ENCODE results near the gene PSMD1.

PSMD1 gene

DNA sequence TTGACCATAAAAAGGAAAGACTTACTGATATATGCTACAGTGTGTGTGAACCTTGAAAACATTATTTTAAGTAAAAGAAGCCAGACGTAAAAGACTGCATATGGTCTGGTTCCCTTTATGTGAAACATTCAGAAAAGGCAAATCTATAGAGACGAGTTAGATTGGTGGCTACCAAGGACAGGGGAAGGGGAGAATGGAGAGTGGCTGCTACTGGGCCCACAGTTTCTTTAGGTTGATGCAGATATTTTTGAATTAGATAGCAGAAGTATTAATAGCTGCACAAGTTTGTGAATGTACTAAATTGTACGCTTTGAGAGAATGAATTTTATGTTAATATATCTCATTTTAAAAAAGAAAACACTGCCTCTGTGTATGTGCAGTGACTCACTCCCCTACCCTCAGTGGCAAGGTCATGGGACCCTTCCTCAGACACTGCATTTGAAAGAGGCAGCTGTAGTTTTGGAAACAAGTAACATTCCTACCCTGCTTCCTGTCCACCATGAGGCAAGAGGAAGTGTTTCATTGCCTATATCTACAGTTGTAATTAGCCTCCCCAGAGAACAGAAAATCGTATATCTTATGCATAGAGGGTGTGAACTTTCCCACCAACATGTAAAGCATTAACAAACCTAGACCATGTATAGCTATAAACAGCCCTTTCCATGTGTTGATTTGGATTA lies 111.9 kb downstream of the PSMD1 start:
- in situ Hi-C loops (cut with MboI; ENCODE audit: low sequenced_read_pairs, unreplicated experiment) = no loop called here
- DNase-seq (ENCODE audit: low spot score) = no peak
- TF ChIP-seq, protein P1, sequence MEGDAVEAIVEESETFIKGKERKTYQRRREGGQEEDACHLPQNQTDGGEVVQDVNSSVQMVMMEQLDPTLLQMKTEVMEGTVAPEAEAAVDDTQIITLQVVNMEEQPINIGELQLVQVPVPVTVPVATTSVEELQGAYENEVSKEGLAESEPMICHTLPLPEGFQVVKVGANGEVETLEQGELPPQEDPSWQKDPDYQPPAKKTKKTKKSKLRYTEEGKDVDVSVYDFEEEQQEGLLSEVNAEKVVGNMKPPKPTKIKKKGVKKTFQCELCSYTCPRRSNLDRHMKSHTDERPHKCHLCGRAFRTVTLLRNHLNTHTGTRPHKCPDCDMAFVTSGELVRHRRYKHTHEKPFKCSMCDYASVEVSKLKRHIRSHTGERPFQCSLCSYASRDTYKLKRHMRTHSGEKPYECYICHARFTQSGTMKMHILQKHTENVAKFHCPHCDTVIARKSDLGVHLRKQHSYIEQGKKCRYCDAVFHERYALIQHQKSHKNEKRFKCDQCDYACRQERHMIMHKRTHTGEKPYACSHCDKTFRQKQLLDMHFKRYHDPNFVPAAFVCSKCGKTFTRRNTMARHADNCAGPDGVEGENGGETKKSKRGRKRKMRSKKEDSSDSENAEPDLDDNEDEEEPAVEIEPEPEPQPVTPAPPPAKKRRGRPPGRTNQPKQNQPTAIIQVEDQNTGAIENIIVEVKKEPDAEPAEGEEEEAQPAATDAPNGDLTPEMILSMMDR (IDR thresholded peaks at IDR 0.05; ENCODE audit: borderline replicate concordance, control extremely low read depth, extremely low read depth, insufficient read depth, missing control alignments) = no peak

DNA sequence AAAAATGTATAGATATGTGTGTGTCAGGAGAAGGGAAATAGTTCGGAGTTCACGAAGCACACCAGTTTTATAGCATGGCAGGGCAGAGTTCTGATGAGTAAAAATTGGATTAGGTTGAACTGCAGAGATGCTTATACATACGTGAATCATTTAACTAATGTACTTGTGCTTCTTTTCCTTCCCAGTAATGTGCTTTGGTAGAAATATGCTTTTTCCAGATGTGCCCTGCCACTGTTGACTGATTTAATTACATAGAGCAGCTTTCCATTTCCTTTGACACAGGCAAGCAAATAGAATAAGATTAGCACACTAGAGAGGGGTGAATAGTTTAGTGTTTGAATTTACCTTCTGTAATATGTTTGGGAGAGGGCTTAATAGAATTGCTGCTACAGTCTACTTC lies 112.8 kb downstream of the PSMD1 start:
- TF ChIP-seq, protein P1 (IDR thresholded peaks at IDR 0.05; ENCODE audit: borderline replicate concordance, control extremely low read depth, extremely low read depth, insufficient read depth, missing control alignments) = no peak
- DNase-seq (ENCODE audit: low spot score) = no peak
- in situ Hi-C loops (cut with MboI; ENCODE audit: low sequenced_read_pairs, unreplicated experiment) = no loop called here

- TF ChIP-seq, protein P1 (IDR thresholded peaks at IDR 0.05; ENCODE audit: borderline replicate concordance, control extremely low read depth, extremely low read depth, insufficient read depth, missing control alignments) = no peak
- in situ Hi-C loops (cut with MboI; ENCODE audit: low sequenced_read_pairs, unreplicated experiment) = no loop called here
- DNase-seq (ENCODE audit: low spot score) = no peak
These were observed 113.4 kb downstream of the PSMD1 start for GRCh38 chr2:231170055-231170454.

GRCh38 chr2:231172025-231172424 lies 115.4 kb downstream of the PSMD1 start:
- in situ Hi-C loops (cut with MboI; ENCODE audit: low sequenced_read_pairs, unreplicated experiment) = no loop called here
- DNase-seq (ENCODE audit: low spot score) = no peak
- TF ChIP-seq, protein P1 (IDR thresholded peaks at IDR 0.05; ENCODE audit: borderline replicate concordance, control extremely low read depth, extremely low read depth, insufficient read depth, missing control alignments) = no peak

DNA sequence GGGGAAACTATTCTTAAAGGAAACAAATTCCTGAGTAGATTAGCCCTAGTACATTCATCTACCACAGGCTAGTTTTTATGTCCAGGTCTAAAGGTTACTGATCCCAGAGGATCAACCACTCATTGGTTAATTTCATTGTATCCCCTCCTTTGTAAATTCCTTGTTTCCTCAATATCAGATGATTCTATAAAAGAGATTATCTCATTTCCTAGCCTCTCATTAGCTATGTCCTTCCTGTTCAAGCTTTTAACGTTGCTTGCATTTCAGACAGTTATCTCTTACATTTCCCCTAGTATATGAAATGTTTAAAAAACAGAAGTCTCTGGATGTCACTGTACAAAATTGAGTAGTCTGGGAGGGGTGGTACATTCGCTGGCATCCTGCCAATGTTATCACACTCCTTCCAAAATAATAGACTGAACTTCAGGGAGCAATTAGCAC lies 117.6 kb downstream of the PSMD1 start:
- no peak for DNase-seq (ENCODE audit: low spot score)
- TF ChIP-seq, protein P1 (IDR thresholded peaks at IDR 0.05; ENCODE audit: borderline replicate concordance, control extremely low read depth, extremely low read depth, insufficient read depth, missing control alignments) = no peak
- in situ Hi-C loops (cut with MboI; ENCODE audit: low sequenced_read_pairs, unreplicated experiment) = no loop called here

GRCh38 chr2:231176066-231176465 lies 119.4 kb downstream of the PSMD1 start:
- in situ Hi-C loops (cut with MboI; ENCODE audit: low sequenced_read_pairs, unreplicated experiment) = no loop called here
- TF ChIP-seq, protein P1 (IDR thresholded peaks at IDR 0.05; ENCODE audit: borderline replicate concordance, control extremely low read depth, extremely low read depth, insufficient read depth, missing control alignments) = no peak
- DNase-seq (ENCODE audit: low spot score) = no peak
